Body of pancreas (tissue), 4 donors: ENCODE measurements around the gene CEACAM8. TPM values are rescaled to one million over a fixed set of nuclear protein-coding genes. Genes with fewer than 3 reads are reported as not detected.

Experiments used
- ATAC-seq: fragments of 150-250 bp; one replicate; pipeline ENCODE4 v1.9.1; 2016
- DNase-seq, 4 donors: peaks; one replicate each; pipeline ENCODE4 v3.0.0-alpha.2; 2019
- H3K27ac ChIP-seq, 4 donors: fragments of 200-600 bp; sonication (generic); 1 replicate in 3 of 4; 2 replicates in 1 of 4; pipeline versions ENCODE4 v1.5.1 to v1.6.1; 2016 to 2019; ENCODE audit warnings: mild to moderate bottlenecking in 1 of 4, mixed read lengths in 1 of 4, moderate library complexity in 1 of 4
- H3K27me3 ChIP-seq, 2 donors: fragments of 200-600 bp; sonication (generic); one replicate each; pipeline ENCODE4 v1.6.0; 2016; ENCODE audit warnings: mild to moderate bottlenecking in 1 of 2
- H3K36me3 ChIP-seq, 2 donors: fragments of 200-600 bp; sonication (generic); replicated peaks in 1 of 2; 2 replicates each; pipeline ENCODE4 v1.5.1; 2016; ENCODE audit warnings: low read depth in 2 of 2; ENCODE audit not compliant: insufficient read depth in 1 of 2
- H3K4me1 ChIP-seq: fragments of 200-600 bp; sonication (generic); one replicate; pipeline ENCODE4 v1.6.0; 2016
- H3K4me3 ChIP-seq, 2 donors: fragments of 200-600 bp; sonication (generic); 1 replicate in 1 of 2; 2 replicates in 1 of 2; pipeline ENCODE4 v1.5.1; 2016 to 2019
- H3K9me3 ChIP-seq, 3 donors: fragments of 200-600 bp; sonication (generic); 1 replicate in 2 of 3; 2 replicates in 1 of 3; pipeline ENCODE4 v1.5.1; 2016
- CTCF ChIP-seq, 7 experiments: fragments of 450-650 bp in 4 of 7; fragments of 200-600 bp in 3 of 7; sonication (generic) in 3 of 7; IDR thresholded peaks; one replicate each; pipeline ENCODE4 v1.5.1; 2016 to 2019; ENCODE audit warnings: antibody characterized with exemption in 7 of 7
- POLR2A ChIP-seq, 3 donors: fragments of 450-650 bp; IDR thresholded peaks; one replicate each; pipeline ENCODE4 v1.6.1; 2016; ENCODE audit warnings: antibody characterized with exemption in 3 of 3, mild to moderate bottlenecking in 2 of 3
- WGBS, 2 donors: methylation state at CpG; one replicate each; pipeline ENCODE4 v1.1.5; 2017; 5-methylcytosine and 5-hydroxymethylcytosine counted together
- intact Hi-C: fragments of 100-400 bp; cut with DNase I; formaldehyde crosslinking; loops from one replicate; pipeline ENCODE4 v1.15.1; 2023
- total RNA-seq, 2 donors: library from RNA; depleted of rRNA; stranded (reverse); fragments of >200 nt; gene quantifications; one replicate each; pipeline ENCODE4 v1.1.0, GENCODE V29; 2016

Gene CEACAM8
- total RNA-seq, 2 donors from 2014 or later = not detected

GRCh38 chr19:42589792-42590191 lies 4.9 kb downstream of the CEACAM8 start:
- TF ChIP-seq CTCF (IDR thresholded peaks at IDR 0.05) (no peak), POLR2A (IDR thresholded peaks at IDR 0.05) (no peak)
- H3K9me3 ChIP-seq = no peaks in the 10 kb centered on the region
- 0 to 83% methylated on average over 1 to 7 of the region's 7 CpGs for WGBS, 2 donors
- no peak overlapping the region for H3K27ac ChIP-seq
- H3K36me3 ChIP-seq = no peaks in the 10 kb centered on the region
- H3K4me1 ChIP-seq = no peaks in the 10 kb centered on the region
- no peaks in the 10 kb centered on the region for H3K27me3 ChIP-seq
- intact Hi-C loops = no loop called here
- no peak for ATAC-seq
- no peak overlapping the region for H3K4me3 ChIP-seq
- no peak for DNase-seq

GRCh38 chr19:42584466-42584865 lies 10.3 kb downstream of the CEACAM8 start:
- intact Hi-C loops = no loop called here
- no peak for DNase-seq
- Histone ChIP-seq H3K9me3 (no peaks in the 10 kb centered on the region), H3K4me1 (no peaks in the 10 kb centered on the region), H3K36me3 (no peaks in the 10 kb centered on the region), H3K4me3 (no peak overlapping the region), H3K27me3 (no peaks in the 10 kb centered on the region), H3K27ac (no peak overlapping the region)
- TF ChIP-seq CTCF (IDR thresholded peaks at IDR 0.05) (no peak), POLR2A (IDR thresholded peaks at IDR 0.05) (no peak)
- no peak for ATAC-seq

GRCh38 chr19:42577016-42577415 lies 17.7 kb downstream of the CEACAM8 start:
- no peaks in the 10 kb centered on the region for H3K27me3 ChIP-seq
- TF ChIP-seq POLR2A (IDR thresholded peaks at IDR 0.05) = no peak
- TF ChIP-seq CTCF (IDR thresholded peaks at IDR 0.05) = no peak
- intact Hi-C loops = no loop called here
- ATAC-seq = no peak
- no peak overlapping the region for H3K27ac ChIP-seq
- no peaks in the 10 kb centered on the region for H3K36me3 ChIP-seq
- no peak for DNase-seq
- H3K4me1 ChIP-seq = no peaks in the 10 kb centered on the region
- no peak overlapping the region for H3K4me3 ChIP-seq
- 56 to 72% methylated on average over 1 of the region's 1 CpG for WGBS, 2 donors
- H3K9me3 ChIP-seq = no peaks in the 10 kb centered on the region

- 57 to 60% methylated on average over 2 of the region's 2 CpGs for WGBS, 2 donors
- no peak overlapping the region for H3K27ac ChIP-seq
- intact Hi-C loops = no loop called here
Measured at GRCh38 chr19:42576241-42576640, 18.5 kb downstream of the CEACAM8 start.

More at GRCh38 chr19:42576241-42576640, 18.5 kb downstream of the CEACAM8 start:
- H3K4me1 ChIP-seq = no peaks in the 10 kb centered on the region
- DNase-seq (no peak), ATAC-seq (no peak)
- H3K36me3 ChIP-seq = no peaks in the 10 kb centered on the region
- no peaks in the 10 kb centered on the region for H3K27me3 ChIP-seq
- H3K4me3 ChIP-seq = no peak overlapping the region
- no peaks in the 10 kb centered on the region for H3K9me3 ChIP-seq
- no peak for TF ChIP-seq CTCF (IDR thresholded peaks at IDR 0.05)
